ENCODE measurements around the gene SLC39A6. TPM values are rescaled to one million over a fixed set of nuclear protein-coding genes. Genes with fewer than 3 reads are reported as not detected.

The SLC39A6 gene
- total RNA-seq, 1 experiment from 2014 or later, result 33.9 TPM

DNA sequence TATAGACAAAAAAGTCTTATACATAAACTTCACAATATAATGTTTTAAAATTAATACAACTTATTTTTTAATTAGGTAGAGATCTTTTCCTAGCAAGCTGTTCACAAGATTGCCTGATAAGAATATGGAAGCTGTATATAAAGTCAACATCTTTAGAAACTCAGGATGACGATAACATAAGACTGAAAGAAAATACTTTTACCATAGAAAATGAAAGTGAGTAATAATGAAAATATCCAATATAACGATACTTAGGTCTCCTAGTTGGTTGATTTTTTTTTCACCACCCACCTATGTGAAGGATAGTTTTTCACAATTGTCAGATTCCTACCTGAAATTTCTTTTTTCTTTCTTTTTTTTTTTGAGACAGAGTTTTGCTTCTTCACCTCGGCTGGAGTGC lies 13.6 kb upstream of the SLC39A6 start:
- Histone ChIP-seq H3K14ac (ENCODE audit: insufficient read depth, low read length) (no peak overlapping the region), H3K9me3 (ENCODE audit: control insufficient read depth, low read depth, low read length) (no peaks in the 10 kb centered on the region)

More for the DNA sequence above, 13.6 kb upstream of the SLC39A6 start:
- no peak overlapping the region for H3K9ac ChIP-seq (ENCODE audit: extremely low read depth, insufficient read length, low read length)
- H3K4me3 Mint-ChIP-seq, result no peak overlapping the region
- peaks cover 55 to 89% (median 88%) of the 10 kb centered on the region in 3 experiments for H3K36me3 Mint-ChIP-seq (ENCODE audit: insufficient read depth in 1 of 3, low read depth in 3 of 3)
- H3K9me3 Mint-ChIP-seq, result no peaks in the 10 kb centered on the region
- no peak overlapping the region for H2BK120ac ChIP-seq (ENCODE audit: low read depth, low read length, poor library complexity, severe bottlenecking)
- H3K27ac ChIP-seq (ENCODE audit: insufficient read length, low read depth, low read length), result no peak overlapping the region
- no peak overlapping the region for H3K23ac ChIP-seq (ENCODE audit: insufficient read length, low read depth, low read length)
- H4K91ac ChIP-seq (ENCODE audit: insufficient read length, low read depth, low read length), result no peak overlapping the region
- no peaks in the 10 kb centered on the region for H3K23me2 ChIP-seq (ENCODE audit: insufficient read length, low read depth, low read length, poor library complexity, severe bottlenecking)
- no peak overlapping the region for H2BK20ac ChIP-seq (ENCODE audit: low read depth, low read length, poor library complexity, severe bottlenecking)
- no peak overlapping the region for H3K27ac Mint-ChIP-seq
- H3K18ac ChIP-seq (ENCODE audit: insufficient read length, low read depth, low read length), result no peak overlapping the region
- no peak overlapping the region for H3K4ac ChIP-seq (ENCODE audit: low read depth, low read length)
- H3K4me2 ChIP-seq (ENCODE audit: insufficient read depth, insufficient read length, low read length), result no peak overlapping the region
- no peak overlapping the region for H4K5ac ChIP-seq (ENCODE audit: insufficient read length, low read depth, low read length)
- no peaks in the 10 kb centered on the region for H3K27me3 ChIP-seq (ENCODE audit: insufficient read depth, low read length)
- no peaks in the 10 kb centered on the region for H4K20me1 ChIP-seq (ENCODE audit: control insufficient read depth, insufficient read depth, insufficient read length)
- no peak overlapping the region for H2BK5ac ChIP-seq (ENCODE audit: insufficient read length, low read length)
- no peak overlapping the region for H2AFZ ChIP-seq (ENCODE audit: low read length)
- no peak for DNase-seq
- no peak overlapping the region for H4K8ac ChIP-seq (replicated peaks; ENCODE audit: insufficient read length, low read depth, low read length)
- H3K79me1 ChIP-seq (ENCODE audit: insufficient read depth, low read depth, low read length, poor library complexity, severe bottlenecking), result no peaks in the 10 kb centered on the region
- no peak overlapping the region for H3K56ac ChIP-seq (ENCODE audit: insufficient read length, low read depth, low read length)
- no peaks in the 10 kb centered on the region for H3K79me2 ChIP-seq (ENCODE audit: insufficient read depth, low read length)
- H2BK12ac ChIP-seq (ENCODE audit: insufficient read length, low read depth, low read length), result no peak overlapping the region
- no peaks in the 10 kb centered on the region for H3K4me1 ChIP-seq (ENCODE audit: insufficient read depth, low read length)
- H2BK15ac ChIP-seq (ENCODE audit: low read depth, low read length), result no peak overlapping the region
- no peak for TF ChIP-seq CTCF (conservative IDR thresholded peaks at IDR 0.05)
- no peak overlapping the region for H2AK5ac ChIP-seq (ENCODE audit: insufficient read length, low read length)
- WGBS (ENCODE audit: extremely low coverage, insufficient read length, low lambda C conversion rate), result no CpG with 5 or more reads among the region's 3 CpGs
- H3K27me3 Mint-ChIP-seq (ENCODE audit: low read depth), result no peaks in the 10 kb centered on the region
- H3T11ph ChIP-seq (ENCODE audit: low read length), result no peak overlapping the region
- no peaks in the 10 kb centered on the region for H3K4me1 Mint-ChIP-seq

Measured in H9 (cell line).